GM21723 (cell line): ENCODE results near the gene TBCD.

ENCODE experiments used
- ATAC-seq: cut with Tn5 transposase; IDR thresholded peaks from one replicate; pipeline ENCODE4 v1.9.1; 2021; ENCODE audit warnings: mild to moderate bottlenecking, moderate library complexity; ENCODE audit not compliant: unreplicated experiment

TBCD gene

GRCh38 chr17:82882715-82883418, 131.0 kb downstream of the TBCD start:
- ATAC-seq: no peak

GRCh38 chr17:82883419-82884031, 131.7 kb downstream of the TBCD start:
- no peak for ATAC-seq

GRCh38 chr17:82884341-82884969, 132.6 kb downstream of the TBCD start:
- no peak for ATAC-seq

GRCh38 chr17:82884970-82885353, 133.1 kb downstream of the TBCD start:
- ATAC-seq: no peak

- ATAC-seq: no peak
Observed at GRCh38 chr17:82887255-82888164, 135.6 kb downstream of the TBCD start.

GRCh38 chr17:82888583-82889495, 137.0 kb downstream of the TBCD start:
- no peak for ATAC-seq

- ATAC-seq: no peak
Observed at GRCh38 chr17:82889496-82890338, 137.9 kb downstream of the TBCD start.

- ATAC-seq: no peak
Observed at GRCh38 chr17:82890339-82890730, 138.5 kb downstream of the TBCD start.

GRCh38 chr17:82890926-82891678, 139.2 kb downstream of the TBCD start:
- no peak for ATAC-seq

GRCh38 chr17:82891911-82892310, 140.0 kb downstream of the TBCD start:
- no peak for ATAC-seq

GRCh38 chr17:82892899-82893565, 141.2 kb downstream of the TBCD start:
- no peak for ATAC-seq

- ATAC-seq: no peak
Observed at GRCh38 chr17:82893779-82894178, 141.9 kb downstream of the TBCD start.

GRCh38 chr17:82894389-82894788, 142.5 kb downstream of the TBCD start:
- no peak for ATAC-seq

GRCh38 chr17:82895087-82895486, 143.2 kb downstream of the TBCD start:
- ATAC-seq: no peak

- ATAC-seq: no peak
Observed at GRCh38 chr17:82896071-82897000, 144.5 kb downstream of the TBCD start.

GRCh38 chr17:82897514-82898249, 145.8 kb downstream of the TBCD start:
- ATAC-seq: no peak
